ENCODE results near the gene ZNF512.

GRCh38 chr2:27645197-27645596 lies 62.4 kb downstream of the ZNF512 start:
- TF ChIP-seq CTCF (conservative IDR thresholded peaks at IDR 0.05; ENCODE audit: low read depth, low read length) = no peak
- no peak for TF ChIP-seq EZH2 (IDR thresholded peaks at IDR 0.05; ENCODE audit: borderline replicate concordance, low read depth, low read length, poor library complexity, severe bottlenecking)

Measured in A673 (cell line).